Glutamatergic neuron (in vitro differentiated cells): ENCODE results near the gene WDR74. TPM values are rescaled to one million over a fixed set of nuclear protein-coding genes. Genes with fewer than 3 reads are reported as not detected.
A peak's percentile ranks its signal among the peaks of the same experiment; 100 is the strongest.

ENCODE experiments used
- DNase-seq: peaks from one replicate; pipeline ENCODE4 v3.0.0; 2022
- H3K27ac Mint-ChIP-seq: one replicate; pipeline ENCODE4 v1.8.0; 2020; ENCODE audit warnings: mild to moderate bottlenecking, mixed read lengths, inconsistent platforms; ENCODE audit not compliant: unreplicated experiment
- H3K27me3 Mint-ChIP-seq: one replicate; pipeline ENCODE4 v1.8.0; 2020; ENCODE audit warnings: mild to moderate bottlenecking, moderate library complexity, mixed read lengths, inconsistent platforms; ENCODE audit not compliant: unreplicated experiment
- H3K36me3 Mint-ChIP-seq: one replicate; pipeline ENCODE4 v1.8.0; 2020; ENCODE audit warnings: mild to moderate bottlenecking, mixed read lengths, inconsistent platforms; ENCODE audit not compliant: unreplicated experiment
- H3K4me1 Mint-ChIP-seq: one replicate; pipeline ENCODE4 v1.8.0; 2020; ENCODE audit warnings: mild to moderate bottlenecking, low read depth, mixed read lengths, inconsistent platforms; ENCODE audit not compliant: unreplicated experiment
- H3K4me3 Mint-ChIP-seq: one replicate; pipeline ENCODE4 v1.8.0; 2020; ENCODE audit warnings: mild to moderate bottlenecking, mixed read lengths, inconsistent platforms; ENCODE audit not compliant: unreplicated experiment
- H3K9me3 Mint-ChIP-seq: one replicate; pipeline ENCODE4 v1.8.0; 2020; ENCODE audit warnings: mild to moderate bottlenecking, moderate library complexity, mixed read lengths, inconsistent platforms; ENCODE audit not compliant: unreplicated experiment
- long read RNA-seq: library from polyadenylated mRNA; unstranded; transcript quantifications from one replicate; pipeline ENCODE4 v2.0.0, GENCODE V29; 2020; ENCODE audit not compliant: unreplicated experiment
- total RNA-seq: library from RNA; stranded (reverse); fragmentation: NEBNext Ultra II Directional; extraction: Animal tissue kit (Norgen Biotek cat#: 25700); gene quantifications from one replicate; pipeline ENCODE4 v1.2.1, GENCODE V29; 2021; ENCODE audit not compliant: unreplicated experiment
- TF ChIP-seq, protein P1 (sequence below): fragments of 200-600 bp; sonication (generic); IDR thresholded peaks from one replicate; pipeline ENCODE4 v1.5.0; 2021; ENCODE audit not compliant: partially characterized antibody, unreplicated experiment

Gene WDR74
- 69.0 TPM for total RNA-seq
- long read RNA-seq, transcript WDR74-201 (11 exons, 1,289 nt) = major isoform, 36 of 45 reads
- long read RNA-seq, partial matches to known transcripts = 3 of 45 reads
- long read RNA-seq, other reads (novel, unspliced or antisense) = 4 of 45 reads

DNA sequence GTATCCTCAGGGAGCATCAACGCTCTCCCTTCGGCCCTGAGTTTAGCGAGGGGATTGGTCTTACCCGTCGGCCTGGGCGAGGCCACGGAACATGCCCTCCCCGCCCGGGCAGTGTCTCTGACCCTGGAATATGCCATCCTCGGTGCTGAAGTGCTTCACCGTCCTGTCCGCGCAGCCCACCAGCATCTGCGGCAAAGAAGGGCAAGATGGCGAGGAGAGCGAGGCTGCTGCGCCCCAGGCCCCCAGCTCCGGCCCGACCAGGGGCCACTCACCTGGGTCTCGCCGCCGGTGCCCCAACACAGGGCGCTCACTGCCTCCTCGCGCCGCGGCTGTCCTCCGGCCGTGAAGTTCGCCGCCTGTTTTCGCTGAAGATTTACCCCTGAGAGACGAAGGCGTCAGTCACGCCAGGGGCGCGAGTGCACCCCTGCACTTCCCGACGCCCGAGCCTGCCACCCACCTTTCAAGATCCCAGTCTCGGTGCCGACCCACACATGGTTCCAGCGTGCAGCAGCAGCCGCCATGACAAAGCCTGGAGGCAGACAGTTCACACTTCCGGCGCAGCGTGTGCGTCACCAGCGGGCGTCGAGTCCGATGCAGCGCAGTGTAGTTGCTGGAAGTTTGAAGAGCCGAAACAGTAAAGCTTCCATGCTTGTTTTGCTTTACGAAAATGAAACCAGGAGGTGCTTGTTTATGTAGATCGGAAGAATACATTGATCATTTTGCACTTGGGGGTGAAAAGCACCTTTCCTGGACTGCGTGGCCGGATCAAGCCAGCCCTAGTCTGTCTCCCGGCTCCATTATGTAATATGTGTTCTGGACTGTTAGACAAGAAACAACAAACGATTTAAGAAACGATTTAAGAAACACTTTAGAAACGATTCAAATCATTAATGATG lies at the start of gene WDR74:
Gene WDR74, minus strand, starts transcription at position 541 of the 896 bp plus-strand sequence. Its CDS starts 20 bp downstream, at position 521.
- Mint-ChIP-seq H3K4me1 (peaks cover 2% of the 10 kb centered on the region), H3K27me3 (peaks cover 14% of the 10 kb centered on the region)

DNA sequence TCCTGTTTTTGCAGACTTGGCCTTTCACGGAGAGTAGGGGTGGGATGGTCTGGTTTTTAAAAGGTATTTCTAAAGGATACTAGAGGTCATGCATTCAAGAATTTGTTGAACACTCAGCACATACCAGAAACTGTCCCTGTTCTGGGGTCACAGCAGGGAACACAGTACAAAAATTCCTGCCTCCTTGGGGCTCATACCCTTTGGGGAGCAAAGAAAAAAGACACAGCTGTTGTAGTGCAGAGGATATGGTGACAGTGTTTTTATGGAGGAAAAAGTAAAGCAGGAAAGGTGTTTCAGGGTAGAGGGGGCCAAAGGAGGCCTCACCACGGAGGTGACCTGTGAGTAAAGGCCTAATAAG lies 49.7 kb upstream of the WDR74 start:
- no peak for DNase-seq
- Mint-ChIP-seq H3K27ac (peak overlapping the region; percentile 33), H3K36me3 (peaks cover 9% of the 10 kb centered on the region), H3K4me1 (peaks cover 3% of the 10 kb centered on the region), H3K4me3 (peak overlapping the region; percentile 25), H3K27me3 (peaks cover 3% of the 10 kb centered on the region), H3K9me3 (peaks cover 10% of the 10 kb centered on the region)
- TF ChIP-seq, protein P1, sequence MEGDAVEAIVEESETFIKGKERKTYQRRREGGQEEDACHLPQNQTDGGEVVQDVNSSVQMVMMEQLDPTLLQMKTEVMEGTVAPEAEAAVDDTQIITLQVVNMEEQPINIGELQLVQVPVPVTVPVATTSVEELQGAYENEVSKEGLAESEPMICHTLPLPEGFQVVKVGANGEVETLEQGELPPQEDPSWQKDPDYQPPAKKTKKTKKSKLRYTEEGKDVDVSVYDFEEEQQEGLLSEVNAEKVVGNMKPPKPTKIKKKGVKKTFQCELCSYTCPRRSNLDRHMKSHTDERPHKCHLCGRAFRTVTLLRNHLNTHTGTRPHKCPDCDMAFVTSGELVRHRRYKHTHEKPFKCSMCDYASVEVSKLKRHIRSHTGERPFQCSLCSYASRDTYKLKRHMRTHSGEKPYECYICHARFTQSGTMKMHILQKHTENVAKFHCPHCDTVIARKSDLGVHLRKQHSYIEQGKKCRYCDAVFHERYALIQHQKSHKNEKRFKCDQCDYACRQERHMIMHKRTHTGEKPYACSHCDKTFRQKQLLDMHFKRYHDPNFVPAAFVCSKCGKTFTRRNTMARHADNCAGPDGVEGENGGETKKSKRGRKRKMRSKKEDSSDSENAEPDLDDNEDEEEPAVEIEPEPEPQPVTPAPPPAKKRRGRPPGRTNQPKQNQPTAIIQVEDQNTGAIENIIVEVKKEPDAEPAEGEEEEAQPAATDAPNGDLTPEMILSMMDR = no peak

More for the DNA sequence above, at the start of gene WDR74:
- Mint-ChIP-seq H3K27ac (no peak within 1 kb of the TSS), H3K9me3 (peaks cover 18% of the 10 kb centered on the region), H3K36me3 (peaks cover 4% of the 10 kb centered on the region), H3K4me3 (no peak within 1 kb of the TSS)
- TF ChIP-seq, protein P1 = no peak
- DNase-seq = peak; percentile 86

DNA sequence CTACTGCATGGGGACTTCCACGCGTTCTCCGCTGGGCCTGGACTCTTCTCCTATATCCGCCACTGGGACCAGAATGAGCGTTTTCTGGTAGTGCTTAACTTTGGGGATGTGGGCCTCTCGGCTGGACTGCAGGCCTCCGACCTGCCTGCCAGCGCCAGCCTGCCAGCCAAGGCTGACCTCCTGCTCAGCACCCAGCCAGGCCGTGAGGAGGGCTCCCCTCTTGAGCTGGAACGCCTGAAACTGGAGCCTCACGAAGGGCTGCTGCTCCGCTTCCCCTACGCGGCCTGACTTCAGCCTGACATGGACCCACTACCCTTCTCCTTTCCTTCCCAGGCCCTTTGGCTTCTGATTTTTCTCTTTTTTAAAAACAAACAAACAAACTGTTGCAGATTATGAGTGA lies 49.0 kb upstream of the WDR74 start:
- Mint-ChIP-seq H3K27me3 (peaks cover 3% of the 10 kb centered on the region), H3K4me1 (peaks cover 10% of the 10 kb centered on the region), H3K36me3 (peaks cover 9% of the 10 kb centered on the region), H3K27ac (no peak overlapping the region), H3K9me3 (peaks cover 12% of the 10 kb centered on the region), H3K4me3 (no peak overlapping the region)
- TF ChIP-seq, protein P1 = no peak
- no peak for DNase-seq

DNA sequence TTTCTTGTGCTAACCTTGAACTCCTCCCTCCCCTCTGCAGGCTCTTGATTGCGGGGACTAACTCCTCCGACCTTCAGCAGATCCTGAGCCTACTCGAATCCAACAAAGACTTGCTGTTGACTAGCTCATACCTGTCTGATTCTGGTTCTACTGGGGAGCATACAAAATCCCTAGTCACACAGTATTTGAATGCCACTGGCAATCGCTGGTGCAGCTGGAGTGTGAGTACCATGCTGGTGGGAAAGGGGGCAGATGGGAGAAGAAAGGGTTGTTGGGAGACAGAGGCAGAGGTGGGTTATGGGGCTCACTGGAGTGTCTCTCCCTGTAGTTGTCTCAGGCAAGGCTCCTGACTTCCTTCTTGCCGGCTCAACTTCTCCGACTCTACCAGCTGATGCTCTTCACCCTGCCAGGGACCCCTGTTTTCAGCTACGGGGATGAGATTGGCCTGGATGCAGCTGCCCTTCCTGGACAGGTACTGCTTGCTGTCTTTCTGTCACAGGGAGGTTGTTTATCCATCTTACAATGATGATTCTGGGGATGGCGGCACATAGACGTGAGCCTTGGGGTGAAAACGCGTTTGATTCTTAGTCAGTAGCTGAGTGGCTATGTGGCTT lies 45.9 kb upstream of the WDR74 start:
- Mint-ChIP-seq H3K4me1 (peaks cover 20% of the 10 kb centered on the region), H3K9me3 (peaks cover 25% of the 10 kb centered on the region), H3K27ac (peak overlapping the region; percentile 52), H3K36me3 (peaks cover 9% of the 10 kb centered on the region), H3K27me3 (peaks cover 14% of the 10 kb centered on the region), H3K4me3 (peak overlapping the region; percentile 70)
- TF ChIP-seq, protein P1 = no peak
- DNase-seq = no peak

DNA sequence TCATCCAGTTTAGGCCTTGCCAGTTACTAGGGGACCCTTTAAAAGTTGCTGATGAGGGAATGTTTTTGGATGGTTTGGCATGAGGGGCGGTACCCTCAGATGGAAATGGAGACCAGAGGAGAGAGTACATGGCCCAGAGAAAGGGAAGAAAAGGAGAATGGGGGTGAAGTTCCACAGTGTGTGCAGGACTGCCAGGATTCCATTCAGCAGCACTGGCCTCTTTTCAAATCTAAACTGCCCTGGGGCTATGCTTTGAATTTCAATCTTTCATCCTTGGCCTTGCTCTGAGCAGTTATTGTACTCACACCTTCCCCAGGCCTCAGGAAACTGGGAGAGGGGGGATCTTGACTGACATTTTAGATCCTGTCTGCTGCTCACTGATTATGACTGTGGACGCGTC lies 44.3 kb upstream of the WDR74 start:
- Mint-ChIP-seq H3K36me3 (no peaks in the 10 kb centered on the region), H3K4me3 (peak overlapping the region; percentile 100), H3K9me3 (peaks cover 19% of the 10 kb centered on the region), H3K27me3 (peaks cover 17% of the 10 kb centered on the region), H3K27ac (peak overlapping the region; percentile 59), H3K4me1 (peaks cover 28% of the 10 kb centered on the region)
- TF ChIP-seq, protein P1 = no peak
- DNase-seq = no peak
